CD4-positive, alpha-beta memory T cell (primary cell): ENCODE data around the gene NOMO2. TPM values are rescaled to one million over a fixed set of nuclear protein-coding genes. Genes with fewer than 3 reads are reported as not detected.
"Not testable (repeated sequence)": the region's sequence is repeated elsewhere in the genome, so short reads cannot be mapped to it uniquely, and the experiment has no call there.

Experiments used
- CTCF ChIA-PET: fragments of 350-600 bp; sonication (Branson Sonifier 250); formaldehyde crosslinking; loops from one replicate; lab custom pipeline; 2021; ENCODE audit warnings: inconsistent platforms; ENCODE audit not compliant: partially characterized antibody; lab: Charles Lee
- POLR2A ChIA-PET: fragments of 350-600 bp; sonication (Branson Sonifier 250); formaldehyde crosslinking; loops from one replicate; lab custom pipeline; 2021; ENCODE audit not compliant: partially characterized antibody; lab: Charles Lee
- DNase-seq, 5 donors: peaks; one replicate each; pipeline versions ENCODE4 v3.0.0 to v3.0.0-alpha.2; 2020 to 2022; ENCODE audit warnings: mixed read lengths in 1 of 5
- H3K27ac ChIP-seq: one replicate; pipeline ENCODE4 v1.7.0; 2013; ENCODE audit warnings: low read depth, low read length
- H3K27me3 ChIP-seq: 2 replicates; pipeline ENCODE4 v1.7.0; 2013; ENCODE audit warnings: mild to moderate bottlenecking, low read length, moderate library complexity; ENCODE audit not compliant: insufficient read depth
- H3K36me3 ChIP-seq: 2 replicates; pipeline ENCODE4 v1.7.0; 2013; ENCODE audit warnings: mild to moderate bottlenecking, low read length, moderate library complexity; ENCODE audit not compliant: insufficient read depth
- H3K4me1 ChIP-seq: 2 replicates; pipeline ENCODE4 v1.7.0; 2013; ENCODE audit warnings: mild to moderate bottlenecking, low read length, moderate library complexity; ENCODE audit not compliant: insufficient read depth
- H3K4me3 ChIP-seq, 2 donors: one replicate each; pipeline ENCODE4 v1.7.0; 2013; ENCODE audit warnings: low read length in 2 of 2, mild to moderate bottlenecking in 1 of 2
- H3K9me3 ChIP-seq, 2 donors: one replicate each; pipeline ENCODE4 v1.7.0; 2013; ENCODE audit warnings: low read length in 2 of 2, control low read depth in 1 of 2; ENCODE audit not compliant: control insufficient read depth in 1 of 2
- H3K27ac Mint-ChIP-seq, 7 donors: one replicate each; pipeline ENCODE4 v1.8.0; 2020 to 2021; ENCODE audit warnings: mixed read lengths in 7 of 7, mild to moderate bottlenecking in 6 of 7, inconsistent platforms in 3 of 7, moderate library complexity in 3 of 7
- H3K27me3 Mint-ChIP-seq, 2 donors: one replicate each; pipeline ENCODE4 v1.8.0; 2020 to 2021; ENCODE audit warnings: mixed read lengths in 2 of 2
- H3K36me3 Mint-ChIP-seq, 2 donors: one replicate each; pipeline ENCODE4 v1.8.0; 2020 to 2021; ENCODE audit warnings: mixed read lengths in 2 of 2, inconsistent platforms in 1 of 2, mild to moderate bottlenecking in 1 of 2
- H3K4me1 Mint-ChIP-seq, 4 donors: one replicate each; pipeline ENCODE4 v1.8.0; 2020 to 2021; ENCODE audit warnings: mixed read lengths in 4 of 4, mild to moderate bottlenecking in 1 of 4
- H3K4me3 Mint-ChIP-seq, 8 donors: one replicate each; pipeline ENCODE4 v1.8.0; 2020 to 2021; ENCODE audit warnings: mixed read lengths in 8 of 8, mild to moderate bottlenecking in 7 of 8, moderate library complexity in 6 of 8, inconsistent platforms in 3 of 8
- H3K9me3 Mint-ChIP-seq, 8 donors: one replicate each; pipeline ENCODE4 v1.8.0; 2020 to 2021; ENCODE audit warnings: mixed read lengths in 8 of 8, mild to moderate bottlenecking in 5 of 8, inconsistent platforms in 3 of 8, moderate library complexity in 1 of 8
- intact Hi-C: fragments of 100-400 bp; cut with micrococcal nuclease; formaldehyde crosslinking; loops from one replicate; pipeline ENCODE4 v1.15.1; 2023
- polyA plus RNA-seq, 2 donors: library from polyadenylated mRNA; unstranded; fragments of 300-500 nt; fragmentation: Illumina TruSeq; gene quantifications; one replicate each; pipeline ENCODE4 v1.2.3, GENCODE V29; 2021
- total RNA-seq, 2 experiments: library from RNA; stranded (reverse); gene quantifications; one replicate each; pipeline ENCODE4 v1.2.3, GENCODE V29; 2021

NOMO2 gene
- total and polyA plus RNA-seq, 4 experiments from 2014 or later = 77.9 to 115 (median 92.9) TPM

- CTCF ChIA-PET, H3K9me3 Mint-ChIP-seq, H3K4me1 ChIP-seq, H3K36me3 Mint-ChIP-seq, H3K4me1 Mint-ChIP-seq, H3K27ac ChIP-seq, H3K27me3 Mint-ChIP-seq, POLR2A ChIA-PET, H3K36me3 ChIP-seq, H3K4me3 ChIP-seq, H3K4me3 Mint-ChIP-seq, intact Hi-C loops, H3K9me3 ChIP-seq, H3K27me3 ChIP-seq, DNase-seq, H3K27ac Mint-ChIP-seq: not testable (repeated sequence)
These were observed 63.5 kb downstream of the NOMO2 start for GRCh38 chr16:18498430-18498829.

GRCh38 chr16:18497032-18497431, 64.9 kb downstream of the NOMO2 start:
- H3K4me3 ChIP-seq, H3K9me3 ChIP-seq, H3K27ac ChIP-seq, H3K27ac Mint-ChIP-seq, H3K9me3 Mint-ChIP-seq, intact Hi-C loops, H3K4me1 Mint-ChIP-seq, H3K4me1 ChIP-seq, H3K36me3 Mint-ChIP-seq, POLR2A ChIA-PET, CTCF ChIA-PET, DNase-seq, H3K36me3 ChIP-seq, H3K4me3 Mint-ChIP-seq, H3K27me3 ChIP-seq, H3K27me3 Mint-ChIP-seq: not testable (repeated sequence)

GRCh38 chr16:18492118-18492897, 69.6 kb downstream of the NOMO2 start:
- H3K4me3 ChIP-seq, H3K27me3 ChIP-seq, H3K4me1 Mint-ChIP-seq, POLR2A ChIA-PET, H3K9me3 ChIP-seq, DNase-seq, CTCF ChIA-PET, H3K4me3 Mint-ChIP-seq, H3K4me1 ChIP-seq, H3K27ac ChIP-seq, H3K27ac Mint-ChIP-seq, H3K27me3 Mint-ChIP-seq, H3K36me3 Mint-ChIP-seq, H3K9me3 Mint-ChIP-seq, intact Hi-C loops, H3K36me3 ChIP-seq: not testable (repeated sequence)

GRCh38 chr16:18436025-18436424, 125.9 kb downstream of the NOMO2 start:
- H3K9me3 Mint-ChIP-seq, intact Hi-C loops, H3K27me3 ChIP-seq, H3K27me3 Mint-ChIP-seq, H3K4me3 ChIP-seq, DNase-seq, CTCF ChIA-PET, H3K9me3 ChIP-seq, H3K36me3 Mint-ChIP-seq, H3K4me3 Mint-ChIP-seq, H3K27ac ChIP-seq, H3K4me1 Mint-ChIP-seq, H3K36me3 ChIP-seq, POLR2A ChIA-PET, H3K27ac Mint-ChIP-seq, H3K4me1 ChIP-seq: not testable (repeated sequence)

- H3K36me3 ChIP-seq, H3K4me1 Mint-ChIP-seq, H3K4me1 ChIP-seq, H3K36me3 Mint-ChIP-seq, H3K4me3 Mint-ChIP-seq, H3K27me3 Mint-ChIP-seq, H3K27me3 ChIP-seq, H3K9me3 ChIP-seq, intact Hi-C loops, H3K27ac Mint-ChIP-seq, CTCF ChIA-PET, H3K27ac ChIP-seq, H3K4me3 ChIP-seq, H3K9me3 Mint-ChIP-seq, DNase-seq, POLR2A ChIA-PET: not testable (repeated sequence)
These were observed 146.1 kb downstream of the NOMO2 start for GRCh38 chr16:18415827-18416226.

GRCh38 chr16:18409532-18410293, 152.2 kb downstream of the NOMO2 start:
- POLR2A ChIA-PET, H3K4me1 Mint-ChIP-seq, H3K27ac Mint-ChIP-seq, H3K36me3 Mint-ChIP-seq, H3K9me3 ChIP-seq, H3K27me3 Mint-ChIP-seq, intact Hi-C loops, H3K27ac ChIP-seq, H3K9me3 Mint-ChIP-seq, H3K4me3 Mint-ChIP-seq, H3K27me3 ChIP-seq, CTCF ChIA-PET, H3K4me1 ChIP-seq, H3K4me3 ChIP-seq, DNase-seq, H3K36me3 ChIP-seq: not testable (repeated sequence)

GRCh38 chr16:18401851-18402657, 159.8 kb downstream of the NOMO2 start:
- H3K4me3 ChIP-seq, H3K4me3 Mint-ChIP-seq, H3K27me3 ChIP-seq, H3K4me1 ChIP-seq, intact Hi-C loops, POLR2A ChIA-PET, H3K4me1 Mint-ChIP-seq, H3K36me3 ChIP-seq, H3K27ac Mint-ChIP-seq, H3K27me3 Mint-ChIP-seq, H3K27ac ChIP-seq, H3K9me3 ChIP-seq, H3K36me3 Mint-ChIP-seq, DNase-seq, H3K9me3 Mint-ChIP-seq, CTCF ChIA-PET: not testable (repeated sequence)
